T follicular helper cell (primary cell): ENCODE measurements around the gene MT1B.
"Not testable (repeated sequence)": the region's sequence is repeated elsewhere in the genome, so short reads cannot be mapped to it uniquely, and the experiment has no call there.

Experiments used
- DNase-seq: peaks from one replicate; pipeline ENCODE4 v3.0.0-alpha.2; 2020; ENCODE audit warnings: low read depth

The MT1B gene

GRCh38 chr16:56667581-56668571 is 16.2 kb downstream of the MT1B start, which contains the start of gene MT1G:
Gene MT1G (minus strand): TSS chr16:56668065. CDS start chr16:56667993, 72 bp downstream.
- DNase-seq: no peak

GRCh38 chr16:56669005-56669839 is 17.5 kb downstream of the MT1B start, which contains the start of gene MT1H:
Gene MT1H (plus strand): TSS chr16:56669814. CDS start chr16:56669885, 71 bp downstream.
- DNase-seq: no peak

- DNase-seq: no peak
Measured at GRCh38 chr16:56669840-56670619, 18.3 kb downstream of the MT1B start.

GRCh38 chr16:56670620-56670934 is 18.9 kb downstream of the MT1B start:
- DNase-seq: no peak

- DNase-seq: not testable (repeated sequence)
Measured at GRCh38 chr16:56671691-56672090, 20.0 kb downstream of the MT1B start.

GRCh38 chr16:56672171-56672570 is 20.5 kb downstream of the MT1B start:
- not testable (repeated sequence) for DNase-seq

GRCh38 chr16:56672761-56673536 is 21.3 kb downstream of the MT1B start:
- DNase-seq: no peak

GRCh38 chr16:56673921-56674320 is 22.2 kb downstream of the MT1B start:
- no peak for DNase-seq

- DNase-seq: not testable (repeated sequence)
Measured at GRCh38 chr16:56674570-56674969, 22.9 kb downstream of the MT1B start.

- DNase-seq: peak; percentile 17
Measured at GRCh38 chr16:56675685-56676210, 24.1 kb downstream of the MT1B start.

GRCh38 chr16:56677474-56677873 is 25.8 kb downstream of the MT1B start:
- no peak for DNase-seq

- no peak for DNase-seq
Measured at GRCh38 chr16:56679078-56679730, 27.5 kb downstream of the MT1B start.

GRCh38 chr16:56679818-56680217 is 28.1 kb downstream of the MT1B start:
- DNase-seq: no peak

GRCh38 chr16:56681939-56682702 is 30.4 kb downstream of the MT1B start, which contains the start of gene MT1X:
Gene MT1X (plus strand): TSS chr16:56682470. CDS start chr16:56682541, 71 bp downstream.
- peak; percentile 86 for DNase-seq

- no peak for DNase-seq
Measured at GRCh38 chr16:56682703-56683397, 31.2 kb downstream of the MT1B start.

- DNase-seq: no peak
Measured at GRCh38 chr16:56683424-56684172, 31.9 kb downstream of the MT1B start.

GRCh38 chr16:56684256-56684925 is 32.7 kb downstream of the MT1B start:
- DNase-seq: no peak
